Ovary (tissue), 9 donors: ENCODE data around the gene RAP2A. TPM values are rescaled to one million over a fixed set of nuclear protein-coding genes. Genes with fewer than 3 reads are reported as not detected.

Experiments
- DNase-seq, 5 donors: peaks; one replicate each; pipeline ENCODE4 v3.0.0-alpha.2; 2019 to 2020
- H3K27ac ChIP-seq, 2 donors: fragments of 200-600 bp; one replicate each; pipeline versions ENCODE4 v1.5.1 to v1.8.0; 2019 to 2022
- H3K27me3 ChIP-seq: fragments of 200-600 bp; one replicate; pipeline ENCODE4 v1.8.0; 2022
- H3K36me3 ChIP-seq: fragments of 200-600 bp; sonication (generic); one replicate; pipeline ENCODE4 v1.5.1; 2019
- H3K4me1 ChIP-seq: one replicate; pipeline ENCODE4 v1.8.1; 2013; ENCODE audit warnings: mild to moderate bottlenecking, moderate library complexity; ENCODE audit not compliant: insufficient read depth
- H3K4me3 ChIP-seq: fragments of 200-600 bp; sonication (generic); one replicate; pipeline ENCODE4 v1.5.1; 2017
- H3K9me3 ChIP-seq, 2 donors: fragments of 200-600 bp in 1 of 2; sonication (generic) in 1 of 2; one replicate each; pipeline versions ENCODE4 v1.5.1 to v1.8.1; 2013 to 2019; ENCODE audit warnings: mild to moderate bottlenecking in 1 of 2, moderate library complexity in 1 of 2
- CTCF ChIP-seq, 3 donors: fragments of 450-650 bp in 2 of 3; fragments of 200-600 bp in 1 of 3; IDR thresholded peaks; one replicate each; pipeline versions ENCODE4 v1.5.1 to v1.8.0; 2016 to 2022; ENCODE audit warnings: antibody characterized with exemption in 3 of 3, mild to moderate bottlenecking in 1 of 3
- EP300 ChIP-seq: sonication (generic); formaldehyde crosslinking; IDR thresholded peaks from one replicate; pipeline ENCODE4 v1.6.1; 2017; ENCODE audit warnings: antibody characterized with exemption
- POLR2A ChIP-seq: fragments of 450-650 bp; IDR thresholded peaks from one replicate; pipeline ENCODE4 v1.6.1; 2017; ENCODE audit warnings: antibody characterized with exemption, mild to moderate bottlenecking, moderate library complexity
- WGBS, 3 donors: extraction: QIAGEN DNeasy Blood & Tissue Kit in 1 of 3; methylation state at CpG; one replicate each; pipeline versions ENCODE4 v1.1.5 to v1.1.7; 2013 to 2017; 5-methylcytosine and 5-hydroxymethylcytosine counted together
- intact Hi-C, 4 donors: fragments of 100-400 bp; cut with DNase I; formaldehyde crosslinking; loops; one replicate each; pipeline versions ENCODE4 v1.11.0 to v1.15.1; 2022 to 2023
- polyA plus RNA-seq, 2 donors: library from polyadenylated mRNA; stranded (reverse); fragments of 200-250 nt in 1 of 2; fragments of 350-450 nt in 1 of 2; fragmentation: Illumina TruSeq in 1 of 2; extraction: RNeasy Lipid Tissue Mini Kit (QIAGEN cat#74804) in 1 of 2; gene quantifications; one replicate each; pipeline ENCODE4 v1.2.3, GENCODE V29; 2013 to 2014
- total RNA-seq, 7 donors: library from RNA; depleted of rRNA in 2 of 7; stranded (reverse); fragments of >200 nt in 2 of 7; fragmentation: NEBNext Ultra II Directional in 3 of 7; extraction: Animal tissue kit (Norgen Biotek cat#: 25700) in 3 of 7; gene quantifications; one replicate each; pipeline versions ENCODE4 v1.1.0 to v1.2.4, GENCODE V29; 2016 to 2023
- donor health status: DM: no; HTN: no; CAD: no; lungs with moderate emphysema.
- donor health status: DM: no; HTN: no; CAD: no.
- donor health status: Bipolar disorder and iron deficiency.
- donor health status: DM: yes; HTN: yes; CAD: no.
- donor health status: DM: no; HTN: no; CAD: no.
- donor health status: DM: yes; HTN: yes; CAD: no.

Gene RAP2A
- total and polyA plus RNA-seq, 9 donors, result 6.6 to 23.1 (median 13.6) TPM

- H3K36me3 ChIP-seq, result no peaks in the 10 kb centered on the region
- no peak overlapping the region for H3K4me3 ChIP-seq
- DNase-seq, result no peak
- H3K27me3 ChIP-seq, result no peaks in the 10 kb centered on the region
- TF ChIP-seq POLR2A (no peak), CTCF (IDR thresholded peaks at IDR 0.05) (no peak)
- no peaks in the 10 kb centered on the region for H3K9me3 ChIP-seq
- intact Hi-C loops, result no loop called here
- no peaks in the 10 kb centered on the region for H3K4me1 ChIP-seq
- WGBS, 3 donors, result 84 to 90% (median 86%) methylated on average over 3 of the region's 3 CpGs
- H3K27ac ChIP-seq, result no peak overlapping the region
Measured at GRCh38 chr13:97497400-97497799, 63.4 kb downstream of the RAP2A start.

- TF ChIP-seq POLR2A (no peak), CTCF (IDR thresholded peaks at IDR 0.05) (no peak), EP300 (no peak)
- H3K4me1 ChIP-seq, result no peaks in the 10 kb centered on the region
- no peak for DNase-seq
- intact Hi-C loops, result no loop called here
- no peak overlapping the region for H3K4me3 ChIP-seq
- 74 to 84% (median 75%) methylated on average over 1 of the region's 1 CpG for WGBS, 3 donors
- no peaks in the 10 kb centered on the region for H3K27me3 ChIP-seq
- no peaks in the 10 kb centered on the region for H3K9me3 ChIP-seq
- H3K36me3 ChIP-seq, result no peaks in the 10 kb centered on the region
- no peak overlapping the region for H3K27ac ChIP-seq
Measured at GRCh38 chr13:97498419-97498818, 64.5 kb downstream of the RAP2A start.

- Histone ChIP-seq H3K36me3 (no peaks in the 10 kb centered on the region), H3K4me1 (no peaks in the 10 kb centered on the region), H3K27ac (no peak overlapping the region), H3K4me3 (no peak overlapping the region), H3K27me3 (no peaks in the 10 kb centered on the region), H3K9me3 (no peaks in the 10 kb centered on the region)
- DNase-seq, result no peak
- TF ChIP-seq EP300 (no peak), CTCF (IDR thresholded peaks at IDR 0.05) (no peak), POLR2A (no peak)
- intact Hi-C loops, result no loop called here
- 81 to 94% (median 88%) methylated on average over 4 of the region's 4 CpGs for WGBS, 3 donors
Measured at GRCh38 chr13:97499181-97499580, 65.2 kb downstream of the RAP2A start.

- intact Hi-C loops, result no loop called here
Measured at GRCh38 chr13:97502181-97502580, 68.2 kb downstream of the RAP2A start.

GRCh38 chr13:97502706-97503105, 68.7 kb downstream of the RAP2A start:
- H3K27me3 ChIP-seq, result no peaks in the 10 kb centered on the region
- DNase-seq, result no peak
- WGBS, 3 donors, result 0 to 8% (median 6%) methylated on average over 1 of the region's 1 CpG
- H3K36me3 ChIP-seq, result no peaks in the 10 kb centered on the region
- H3K9me3 ChIP-seq, result no peaks in the 10 kb centered on the region
- intact Hi-C loops, result no loop called here
- H3K27ac ChIP-seq, result no peak overlapping the region
- no peaks in the 10 kb centered on the region for H3K4me1 ChIP-seq
- no peak overlapping the region for H3K4me3 ChIP-seq
- TF ChIP-seq EP300, result no peak
- TF ChIP-seq CTCF (IDR thresholded peaks at IDR 0.05), result no peak
- TF ChIP-seq POLR2A, result no peak

More at GRCh38 chr13:97502181-97502580, 68.2 kb downstream of the RAP2A start:
- H3K27me3 ChIP-seq, result no peaks in the 10 kb centered on the region
- no peak for TF ChIP-seq POLR2A
- H3K4me1 ChIP-seq, result no peaks in the 10 kb centered on the region
- H3K4me3 ChIP-seq, result no peak overlapping the region
- 6 to 10% (median 9%) methylated on average over 4 of the region's 4 CpGs for WGBS, 3 donors
- no peaks in the 10 kb centered on the region for H3K36me3 ChIP-seq
- no peaks in the 10 kb centered on the region for H3K9me3 ChIP-seq
- peak in 1 of 5 donors; percentile 34 for DNase-seq
- H3K27ac ChIP-seq, result no peak overlapping the region
